Measurements from ENCODE around the gene HIVEP3.

DNA sequence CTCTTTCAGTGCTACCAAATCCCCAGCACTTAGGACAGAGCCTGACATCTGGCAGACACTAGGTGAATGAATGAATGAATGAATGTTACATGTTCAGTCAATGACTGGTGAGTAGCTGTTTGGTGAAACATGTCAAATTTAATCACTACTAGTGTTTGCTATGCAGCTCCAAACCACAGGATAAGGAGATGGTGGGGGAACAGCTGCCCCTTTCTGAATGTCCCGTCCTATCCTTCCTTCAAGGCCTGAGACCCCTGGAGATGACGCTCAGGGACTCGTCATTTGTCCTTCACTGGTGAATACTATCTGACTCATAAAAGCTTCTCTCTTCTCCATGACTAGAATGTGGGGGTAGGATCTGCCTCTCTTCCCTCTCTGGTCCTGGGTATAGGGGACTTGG lies 175.4 kb downstream of the HIVEP3 start:
- no peak for TF ChIP-seq POLR2A (IDR thresholded peaks at IDR 0.05)
- TF ChIP-seq, protein P1, sequence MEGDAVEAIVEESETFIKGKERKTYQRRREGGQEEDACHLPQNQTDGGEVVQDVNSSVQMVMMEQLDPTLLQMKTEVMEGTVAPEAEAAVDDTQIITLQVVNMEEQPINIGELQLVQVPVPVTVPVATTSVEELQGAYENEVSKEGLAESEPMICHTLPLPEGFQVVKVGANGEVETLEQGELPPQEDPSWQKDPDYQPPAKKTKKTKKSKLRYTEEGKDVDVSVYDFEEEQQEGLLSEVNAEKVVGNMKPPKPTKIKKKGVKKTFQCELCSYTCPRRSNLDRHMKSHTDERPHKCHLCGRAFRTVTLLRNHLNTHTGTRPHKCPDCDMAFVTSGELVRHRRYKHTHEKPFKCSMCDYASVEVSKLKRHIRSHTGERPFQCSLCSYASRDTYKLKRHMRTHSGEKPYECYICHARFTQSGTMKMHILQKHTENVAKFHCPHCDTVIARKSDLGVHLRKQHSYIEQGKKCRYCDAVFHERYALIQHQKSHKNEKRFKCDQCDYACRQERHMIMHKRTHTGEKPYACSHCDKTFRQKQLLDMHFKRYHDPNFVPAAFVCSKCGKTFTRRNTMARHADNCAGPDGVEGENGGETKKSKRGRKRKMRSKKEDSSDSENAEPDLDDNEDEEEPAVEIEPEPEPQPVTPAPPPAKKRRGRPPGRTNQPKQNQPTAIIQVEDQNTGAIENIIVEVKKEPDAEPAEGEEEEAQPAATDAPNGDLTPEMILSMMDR (IDR thresholded peaks at IDR 0.05), result no peak

All from tibial nerve (tissue), 3 donors.